Measurements from ENCODE around the gene PXT1.

DNA sequence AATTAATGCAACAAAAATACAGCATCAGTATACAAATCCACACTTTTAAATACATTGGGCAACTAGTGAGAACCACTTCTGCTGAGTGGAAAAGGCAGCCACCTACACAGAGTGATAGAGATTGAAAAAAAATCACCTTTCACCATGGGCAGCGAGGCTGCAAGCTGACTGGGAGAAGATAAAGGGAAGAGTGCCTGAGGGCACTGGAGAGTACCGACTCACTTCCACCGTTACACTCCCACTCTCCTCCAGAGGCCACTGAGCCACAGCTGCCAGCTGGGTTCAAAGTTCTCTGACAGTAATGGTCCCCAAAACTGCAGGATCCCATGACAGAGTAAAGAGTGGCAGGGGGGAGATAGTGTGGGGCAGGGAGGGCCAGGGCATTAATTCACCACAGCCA, 24.1 kb downstream of the PXT1 start:
- TF ChIP-seq, protein P1, sequence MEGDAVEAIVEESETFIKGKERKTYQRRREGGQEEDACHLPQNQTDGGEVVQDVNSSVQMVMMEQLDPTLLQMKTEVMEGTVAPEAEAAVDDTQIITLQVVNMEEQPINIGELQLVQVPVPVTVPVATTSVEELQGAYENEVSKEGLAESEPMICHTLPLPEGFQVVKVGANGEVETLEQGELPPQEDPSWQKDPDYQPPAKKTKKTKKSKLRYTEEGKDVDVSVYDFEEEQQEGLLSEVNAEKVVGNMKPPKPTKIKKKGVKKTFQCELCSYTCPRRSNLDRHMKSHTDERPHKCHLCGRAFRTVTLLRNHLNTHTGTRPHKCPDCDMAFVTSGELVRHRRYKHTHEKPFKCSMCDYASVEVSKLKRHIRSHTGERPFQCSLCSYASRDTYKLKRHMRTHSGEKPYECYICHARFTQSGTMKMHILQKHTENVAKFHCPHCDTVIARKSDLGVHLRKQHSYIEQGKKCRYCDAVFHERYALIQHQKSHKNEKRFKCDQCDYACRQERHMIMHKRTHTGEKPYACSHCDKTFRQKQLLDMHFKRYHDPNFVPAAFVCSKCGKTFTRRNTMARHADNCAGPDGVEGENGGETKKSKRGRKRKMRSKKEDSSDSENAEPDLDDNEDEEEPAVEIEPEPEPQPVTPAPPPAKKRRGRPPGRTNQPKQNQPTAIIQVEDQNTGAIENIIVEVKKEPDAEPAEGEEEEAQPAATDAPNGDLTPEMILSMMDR (IDR thresholded peaks at IDR 0.05), result no peak
- no peak for TF ChIP-seq EZH2phosphoT487 (IDR thresholded peaks at IDR 0.05)

All from neural progenitor cell (in vitro differentiated cells).